HG03575 (cell line): Measurements from ENCODE around the gene SERPINB12.

Experiments used
- ATAC-seq: cut with Tn5 transposase; IDR thresholded peaks from one replicate; pipeline ENCODE4 v1.9.1; 2021; ENCODE audit not compliant: unreplicated experiment, insufficient number of reproducible peaks, low FRiP score; ENCODE audit errors: extremely low read depth

Gene SERPINB12

GRCh38 chr18:63590373-63590772 lies 48.2 kb downstream of the SERPINB12 start:
- no peak for ATAC-seq

- ATAC-seq, result no peak
Observed at GRCh38 chr18:63590966-63591695, 49.0 kb downstream of the SERPINB12 start.

DNA sequence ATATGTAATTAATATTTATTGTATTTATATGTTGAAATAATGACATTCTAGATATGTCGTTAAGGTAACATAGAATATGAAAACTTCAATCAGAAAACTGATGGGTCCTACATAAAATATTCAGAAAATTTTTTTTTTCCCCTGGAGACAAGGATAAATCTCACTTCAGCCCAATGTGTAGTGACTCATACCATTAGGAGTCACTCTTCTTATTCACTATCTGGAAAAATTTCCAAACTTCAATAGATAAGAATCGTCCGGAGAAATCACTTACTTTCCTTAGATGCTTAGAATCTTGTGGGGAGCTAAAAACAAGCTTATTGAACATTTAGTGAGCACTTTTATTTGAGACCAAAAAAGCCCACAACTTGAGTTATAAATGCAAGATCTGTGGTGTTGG lies 49.6 kb downstream of the SERPINB12 start:
- no peak for ATAC-seq

- ATAC-seq, result no peak
Observed at GRCh38 chr18:63592471-63592870, 50.3 kb downstream of the SERPINB12 start.

DNA sequence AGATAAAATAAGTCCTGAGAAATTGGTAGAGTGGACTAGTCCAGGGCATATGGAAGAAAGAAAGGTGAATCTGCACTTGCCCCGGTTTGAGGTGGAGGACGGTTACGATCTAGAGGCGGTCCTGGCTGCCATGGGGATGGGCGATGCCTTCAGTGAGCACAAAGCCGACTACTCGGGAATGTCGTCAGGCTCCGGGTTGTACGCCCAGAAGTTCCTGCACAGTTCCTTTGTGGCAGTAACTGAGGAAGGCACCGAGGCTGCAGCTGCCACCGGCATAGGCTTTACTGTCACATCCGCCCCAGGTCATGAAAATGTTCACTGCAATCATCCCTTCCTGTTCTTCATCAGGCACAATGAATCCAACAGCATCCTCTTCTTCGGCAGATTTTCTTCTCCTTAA lies 54.8 kb downstream of the SERPINB12 start:
- ATAC-seq, result no peak

GRCh38 chr18:63603355-63603754 lies 61.2 kb downstream of the SERPINB12 start:
- ATAC-seq, result no peak

DNA sequence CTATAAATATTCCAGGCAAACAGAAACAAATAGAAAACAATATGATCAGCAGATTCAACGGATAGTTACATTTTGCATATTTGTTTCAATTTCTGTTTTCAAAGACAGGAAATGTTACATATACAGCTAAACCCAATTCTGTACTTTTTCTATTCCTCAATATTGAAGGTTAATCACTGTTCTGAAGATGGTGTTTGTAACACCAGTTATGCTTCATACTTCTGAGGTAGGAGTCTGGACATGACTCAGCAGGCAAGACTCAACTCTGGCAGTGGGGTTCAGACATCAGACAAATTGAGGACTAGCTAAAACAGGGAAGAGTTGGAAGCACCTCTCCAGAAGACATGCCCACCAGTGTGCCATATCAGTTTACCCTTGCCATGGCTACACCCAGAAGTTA lies 61.6 kb downstream of the SERPINB12 start:
- peak; percentile 97 for ATAC-seq

GRCh38 chr18:63604791-63605567 lies 62.8 kb downstream of the SERPINB12 start:
- ATAC-seq, result no peak

GRCh38 chr18:63606526-63606925 lies 64.4 kb downstream of the SERPINB12 start:
- no peak for ATAC-seq

GRCh38 chr18:63613420-63613819 lies 71.3 kb downstream of the SERPINB12 start:
- ATAC-seq, result no peak

GRCh38 chr18:63617049-63617914 lies 75.1 kb downstream of the SERPINB12 start:
- ATAC-seq, result peak; percentile 70

- ATAC-seq, result no peak
Observed at GRCh38 chr18:63617915-63618234, 75.7 kb downstream of the SERPINB12 start.
